Measurements from ENCODE around the gene OR2W1. TPM values are rescaled to one million over a fixed set of nuclear protein-coding genes. Genes with fewer than 3 reads are reported as not detected.

Gene OR2W1
- total RNA-seq (2014; rRNA removed; shearing (Covaris generic); ENCODE audit: low replicate concordance): not detected in 2 replicates

GRCh38 chr6:29045075-29045474 is at the start of gene OR2W1:
Gene OR2W1 (minus strand): TSS chr6:29045175. CDS start chr6:29045175, 0 bp downstream.
- in situ Hi-C loops (cut with HindIII; ENCODE audit: low pct_unique_long_range_greater_than_20kb, low sequenced_read_pairs): no loop called here
- no peak for DNase-seq (ENCODE audit: low read depth)

- no peak for DNase-seq (ENCODE audit: low read depth)
- in situ Hi-C loops (cut with HindIII; ENCODE audit: low pct_unique_long_range_greater_than_20kb, low sequenced_read_pairs): no loop called here
Measured at GRCh38 chr6:29092957-29093356, 48.0 kb upstream of the OR2W1 start.

DNA sequence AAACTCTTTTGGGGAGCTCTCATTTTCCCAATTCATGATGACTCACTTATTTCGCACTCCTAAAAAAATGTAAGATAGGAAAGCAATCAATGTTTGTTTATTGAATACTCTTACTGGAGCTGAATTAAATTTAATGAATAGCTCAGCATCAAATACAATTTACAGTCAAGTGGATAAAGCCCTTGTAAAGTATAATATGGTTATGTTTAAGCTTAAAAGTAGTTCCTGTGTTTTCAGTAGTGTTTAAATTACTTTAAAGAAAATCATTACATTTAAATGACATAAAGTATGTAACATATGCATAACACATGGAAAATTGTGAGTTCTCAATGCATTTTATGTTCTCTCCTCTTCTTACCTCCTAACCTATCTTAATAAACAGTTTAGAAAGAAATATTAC is 42.2 kb upstream of the OR2W1 start, which contains the start of gene OR2B3:
TSS of gene OR2B3 (minus strand) at position 101 of the 400 bp plus-strand sequence. CDS start at position 36, 65 bp downstream.
- in situ Hi-C loops (cut with HindIII; ENCODE audit: low pct_unique_long_range_greater_than_20kb, low sequenced_read_pairs): no loop called here
- DNase-seq (ENCODE audit: low read depth): no peak

DNA sequence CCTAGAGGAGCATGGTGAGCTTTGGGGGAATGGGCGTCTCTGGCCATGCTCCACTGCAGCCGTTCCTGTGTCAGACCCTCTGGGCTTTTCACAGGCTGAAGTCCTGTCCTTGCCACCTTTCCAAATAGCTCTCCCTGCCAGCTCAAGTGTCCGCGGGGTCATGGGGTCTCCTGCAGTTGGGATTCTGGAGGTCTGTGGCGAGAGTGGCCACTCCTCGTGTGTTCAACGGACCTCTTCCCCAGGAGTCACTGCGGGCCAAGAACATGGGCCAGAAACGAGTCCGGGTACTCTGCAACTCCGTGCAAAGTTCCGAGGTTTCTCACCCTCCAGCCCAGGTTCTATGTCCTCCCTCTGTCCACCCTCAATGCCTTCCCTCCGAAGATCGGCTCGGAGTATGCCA is 37.5 kb upstream of the OR2W1 start:
- in situ Hi-C loops (cut with HindIII; ENCODE audit: low pct_unique_long_range_greater_than_20kb, low sequenced_read_pairs): no loop called here
- DNase-seq (ENCODE audit: low read depth): no peak

- DNase-seq (ENCODE audit: low read depth): no peak
- in situ Hi-C loops (cut with HindIII; ENCODE audit: low pct_unique_long_range_greater_than_20kb, low sequenced_read_pairs): no loop called here
Measured at GRCh38 chr6:29081312-29081711, 36.3 kb upstream of the OR2W1 start.

GRCh38 chr6:29079203-29079602 is 34.2 kb upstream of the OR2W1 start:
- DNase-seq (ENCODE audit: low read depth): no peak
- in situ Hi-C loops (cut with HindIII; ENCODE audit: low pct_unique_long_range_greater_than_20kb, low sequenced_read_pairs): no loop called here

GRCh38 chr6:29071831-29072723 is 27.1 kb upstream of the OR2W1 start:
- peak; percentile 12 for DNase-seq (ENCODE audit: low read depth)
- in situ Hi-C loops (cut with HindIII; ENCODE audit: low pct_unique_long_range_greater_than_20kb, low sequenced_read_pairs): no loop called here

GRCh38 chr6:29051680-29052079 is 6.7 kb upstream of the OR2W1 start:
- no peak for DNase-seq (ENCODE audit: low read depth)
- in situ Hi-C loops (cut with HindIII; ENCODE audit: low pct_unique_long_range_greater_than_20kb, low sequenced_read_pairs): no loop called here

GRCh38 chr6:29035951-29036350 is 9.0 kb downstream of the OR2W1 start:
- in situ Hi-C loops (cut with HindIII; ENCODE audit: low pct_unique_long_range_greater_than_20kb, low sequenced_read_pairs): no loop called here
- DNase-seq (ENCODE audit: low read depth): no peak

- in situ Hi-C loops (cut with HindIII; ENCODE audit: low pct_unique_long_range_greater_than_20kb, low sequenced_read_pairs): no loop called here
Measured at GRCh38 chr6:29028821-29029220, 16.2 kb downstream of the OR2W1 start.

GRCh38 chr6:29025927-29026585 is 18.9 kb downstream of the OR2W1 start:
- in situ Hi-C loops (cut with HindIII; ENCODE audit: low pct_unique_long_range_greater_than_20kb, low sequenced_read_pairs): no loop called here
- DNase-seq (ENCODE audit: low read depth): no peak

More at GRCh38 chr6:29028821-29029220, 16.2 kb downstream of the OR2W1 start:
- DNase-seq (ENCODE audit: low read depth): no peak

GRCh38 chr6:29021434-29021833 is 23.5 kb downstream of the OR2W1 start:
- in situ Hi-C loops (cut with HindIII; ENCODE audit: low pct_unique_long_range_greater_than_20kb, low sequenced_read_pairs): no loop called here
- no peak for DNase-seq (ENCODE audit: low read depth)

GRCh38 chr6:29019629-29020028 is 25.3 kb downstream of the OR2W1 start:
- no peak for DNase-seq (ENCODE audit: low read depth)
- in situ Hi-C loops (cut with HindIII; ENCODE audit: low pct_unique_long_range_greater_than_20kb, low sequenced_read_pairs): no loop called here

GRCh38 chr6:29017428-29017802 is 27.6 kb downstream of the OR2W1 start:
- in situ Hi-C loops (cut with HindIII; ENCODE audit: low pct_unique_long_range_greater_than_20kb, low sequenced_read_pairs): no loop called here
- DNase-seq (ENCODE audit: low read depth): no peak

DNA sequence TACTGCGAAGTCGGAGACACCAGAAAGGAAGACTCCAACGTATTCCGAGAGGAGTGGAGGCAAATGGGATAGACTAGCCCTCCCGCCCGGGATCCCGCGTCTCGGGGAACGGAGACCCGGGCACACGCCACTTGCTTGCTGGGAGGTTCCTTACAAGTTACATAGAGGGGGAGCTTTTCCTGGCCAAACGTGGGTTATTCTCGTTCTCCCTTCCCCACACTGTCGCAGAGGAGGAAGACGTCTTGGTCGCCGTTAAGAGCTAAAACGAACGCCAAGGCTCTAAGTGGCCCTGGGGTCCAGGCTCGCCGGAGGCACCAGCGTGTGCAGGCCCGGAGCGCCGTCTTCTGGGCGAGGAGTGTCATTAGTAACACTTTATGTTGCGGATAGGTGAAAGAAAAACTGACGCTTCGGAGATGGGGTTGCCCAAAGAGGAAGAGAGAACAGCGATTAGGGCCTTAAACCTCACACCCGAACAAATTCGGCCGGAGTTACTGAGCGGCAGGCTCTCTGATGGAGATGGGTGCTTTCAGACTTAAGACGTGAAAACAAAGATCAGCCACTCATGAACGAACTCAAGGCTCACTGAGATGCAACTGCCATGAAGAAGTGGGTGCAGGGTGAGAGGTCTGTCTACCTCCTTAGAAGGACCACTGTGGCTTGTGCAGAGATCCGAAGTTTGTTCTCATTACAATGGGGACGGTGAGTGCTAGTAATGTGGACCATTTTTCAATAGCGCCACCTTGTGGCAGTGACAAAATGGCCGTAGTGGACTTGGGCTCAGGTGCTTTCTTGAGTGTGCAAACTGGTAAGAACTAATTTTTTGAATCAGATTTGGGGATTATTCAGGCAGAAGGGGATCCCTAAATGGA is 28.2 kb downstream of the OR2W1 start:
- DNase-seq (ENCODE audit: low read depth): peak; percentile 73
- in situ Hi-C loops (cut with HindIII; ENCODE audit: low pct_unique_long_range_greater_than_20kb, low sequenced_read_pairs): no loop called here

- in situ Hi-C loops (cut with HindIII; ENCODE audit: low pct_unique_long_range_greater_than_20kb, low sequenced_read_pairs): no loop called here
- DNase-seq (ENCODE audit: low read depth): peak; percentile 70
Measured at GRCh38 chr6:29014729-29015608, 30.0 kb downstream of the OR2W1 start.

- in situ Hi-C loops (cut with HindIII; ENCODE audit: low pct_unique_long_range_greater_than_20kb, low sequenced_read_pairs): no loop called here
- DNase-seq (ENCODE audit: low read depth): peak; percentile 57
Measured at GRCh38 chr6:29011276-29011734, 33.7 kb downstream of the OR2W1 start.

Measured in Caki2 (cell line).